GM19452 (cell line): Measurements from ENCODE around the gene TBL1X.

Experiments used
- ATAC-seq: cut with Tn5 transposase; IDR thresholded peaks from one replicate; pipeline ENCODE4 v1.9.1; 2021; ENCODE audit not compliant: unreplicated experiment

The TBL1X gene

DNA sequence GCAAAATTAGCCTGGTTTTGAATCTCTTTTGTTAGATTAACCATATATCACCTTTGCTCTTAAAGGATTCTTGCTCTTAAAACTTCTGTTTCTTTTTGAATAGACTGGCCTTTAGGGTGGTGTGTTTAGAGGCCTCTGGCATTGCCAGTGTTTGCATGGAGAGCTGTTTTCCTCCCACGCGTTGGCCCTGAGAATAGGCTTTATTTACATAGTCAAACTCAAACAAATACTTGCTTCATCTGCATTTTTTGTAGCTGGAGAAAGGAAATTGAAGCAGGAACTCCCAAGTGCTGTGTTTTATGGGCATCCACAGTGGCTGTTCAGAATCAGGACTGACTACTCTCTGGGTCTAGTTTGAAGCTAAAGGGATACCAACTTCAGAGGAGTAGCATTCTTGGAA, 324.1 kb downstream of the TBL1X start:
- no peak for ATAC-seq

DNA sequence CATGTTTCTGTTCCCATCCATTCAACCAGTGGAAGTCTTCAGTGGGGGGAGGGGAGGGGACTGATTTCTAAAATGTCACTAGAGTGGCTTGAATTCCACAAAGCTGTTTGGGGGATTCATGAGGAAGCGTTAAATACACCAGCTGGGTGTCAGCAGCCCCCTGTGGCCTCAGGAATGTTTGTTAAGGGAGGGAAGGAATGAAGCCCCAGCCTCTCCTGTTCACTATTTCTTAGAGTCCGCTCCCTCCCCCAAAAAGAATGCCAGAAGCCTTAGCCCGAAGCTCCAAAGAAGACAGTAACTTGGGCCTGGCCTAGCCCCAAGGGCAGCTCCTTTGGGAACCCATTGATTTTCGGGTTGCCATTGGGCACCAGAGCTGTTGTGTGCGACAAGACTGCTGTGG, 324.7 kb downstream of the TBL1X start:
- ATAC-seq, result no peak
